ENCODE results near the gene GRM8.
"Not testable (repeated sequence)": the region's sequence is repeated elsewhere in the genome, so short reads cannot be mapped to it uniquely, and the experiment has no call there.

The GRM8 gene

GRCh38 chr7:126907657-126908056, 345.1 kb downstream of the GRM8 start:
- DNase-seq, result not testable (repeated sequence)

GRCh38 chr7:126905255-126905654, 347.5 kb downstream of the GRM8 start:
- DNase-seq, result not testable (repeated sequence)

- not testable (repeated sequence) for DNase-seq
Measured at GRCh38 chr7:126901041-126901765, 351.5 kb downstream of the GRM8 start.

GRCh38 chr7:126887980-126888379, 364.8 kb downstream of the GRM8 start:
- DNase-seq, result not testable (repeated sequence)

- DNase-seq, result not testable (repeated sequence)
Measured at GRCh38 chr7:126887560-126887959, 365.2 kb downstream of the GRM8 start.

GRCh38 chr7:126882730-126883129, 370.0 kb downstream of the GRM8 start:
- not testable (repeated sequence) for DNase-seq

GRCh38 chr7:126881908-126882307, 370.8 kb downstream of the GRM8 start:
- not testable (repeated sequence) for DNase-seq

GRCh38 chr7:126881315-126881714, 371.4 kb downstream of the GRM8 start:
- DNase-seq, result no peak

- DNase-seq, result not testable (repeated sequence)
Measured at GRCh38 chr7:126876536-126876935, 376.2 kb downstream of the GRM8 start.

- peak; percentile 2 for DNase-seq
Measured at GRCh38 chr7:126856691-126857291, 395.9 kb downstream of the GRM8 start.

- no peak for DNase-seq
Measured at GRCh38 chr7:126845331-126845730, 407.4 kb downstream of the GRM8 start.

GRCh38 chr7:126843883-126844282, 408.9 kb downstream of the GRM8 start:
- no peak for DNase-seq

GRCh38 chr7:126843336-126843735, 409.4 kb downstream of the GRM8 start:
- DNase-seq, result no peak

GRCh38 chr7:126842451-126842850, 410.3 kb downstream of the GRM8 start:
- no peak for DNase-seq

GRCh38 chr7:126840869-126841268, 411.9 kb downstream of the GRM8 start:
- DNase-seq, result peak; percentile 3

GRCh38 chr7:126839624-126840023, 413.1 kb downstream of the GRM8 start:
- DNase-seq, result no peak

GRCh38 chr7:126838194-126838593, 414.5 kb downstream of the GRM8 start:
- DNase-seq, result no peak

- DNase-seq, result not testable (repeated sequence)
Measured at GRCh38 chr7:126831241-126831640, 421.5 kb downstream of the GRM8 start.

- DNase-seq, result no peak
Measured at GRCh38 chr7:126820925-126821324, 431.8 kb downstream of the GRM8 start.

- DNase-seq, result no peak
Measured at GRCh38 chr7:126819197-126819484, 433.6 kb downstream of the GRM8 start.

- DNase-seq, result no peak
Measured at GRCh38 chr7:126818393-126819196, 434.1 kb downstream of the GRM8 start.

- no peak for DNase-seq
Measured at GRCh38 chr7:126809188-126809587, 443.6 kb downstream of the GRM8 start.

GRCh38 chr7:126806614-126807013, 446.1 kb downstream of the GRM8 start:
- DNase-seq, result no peak

- DNase-seq, result no peak
Measured at GRCh38 chr7:126805351-126805750, 447.4 kb downstream of the GRM8 start.
